ENCODE data around the gene JMJD4. TPM values are rescaled to one million over a fixed set of nuclear protein-coding genes. Genes with fewer than 3 reads are reported as not detected.

Gene JMJD4
- total and polyA plus RNA-seq, 9 of the 15 experiments (the other 6 are each of a cell fraction or from before 2014, with no cell fraction given), result 1.4 to 42.6 (median 29.2) TPM

DNA sequence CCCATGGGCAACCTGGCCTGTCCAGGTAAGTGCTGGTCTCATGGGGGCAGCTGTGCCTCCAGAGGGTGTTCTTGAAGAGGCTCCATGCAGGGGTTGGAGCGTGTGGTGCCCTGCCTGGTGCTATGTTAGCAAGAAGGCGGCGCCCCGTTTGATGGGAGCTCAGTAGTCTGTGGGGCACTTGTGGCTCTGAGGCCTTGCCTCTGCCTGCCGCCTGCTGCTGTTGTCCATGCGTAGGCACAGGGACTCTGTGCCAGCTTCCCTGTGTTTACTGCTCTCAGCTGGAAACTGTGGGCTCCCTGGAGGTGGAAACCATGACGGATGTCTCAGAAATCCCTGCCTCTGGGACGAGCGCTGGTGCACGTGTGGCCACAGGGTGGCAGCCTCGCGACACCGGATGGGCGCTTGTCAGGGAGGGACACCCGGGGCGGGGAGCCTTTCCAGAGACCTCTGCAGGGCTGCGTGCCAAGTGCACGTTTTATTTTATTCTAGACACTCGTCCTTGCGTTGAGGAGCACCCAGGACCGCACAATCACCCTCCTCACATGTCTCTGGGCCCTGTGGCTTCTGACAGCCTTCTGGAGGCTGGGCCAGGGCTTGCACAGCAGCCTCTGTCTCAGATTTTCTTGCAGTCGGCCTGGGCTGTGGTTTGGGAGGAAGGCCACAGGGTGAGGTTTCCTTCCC is 27.3 kb upstream of the JMJD4 start (continued):
- TF ChIP-seq, protein P1, sequence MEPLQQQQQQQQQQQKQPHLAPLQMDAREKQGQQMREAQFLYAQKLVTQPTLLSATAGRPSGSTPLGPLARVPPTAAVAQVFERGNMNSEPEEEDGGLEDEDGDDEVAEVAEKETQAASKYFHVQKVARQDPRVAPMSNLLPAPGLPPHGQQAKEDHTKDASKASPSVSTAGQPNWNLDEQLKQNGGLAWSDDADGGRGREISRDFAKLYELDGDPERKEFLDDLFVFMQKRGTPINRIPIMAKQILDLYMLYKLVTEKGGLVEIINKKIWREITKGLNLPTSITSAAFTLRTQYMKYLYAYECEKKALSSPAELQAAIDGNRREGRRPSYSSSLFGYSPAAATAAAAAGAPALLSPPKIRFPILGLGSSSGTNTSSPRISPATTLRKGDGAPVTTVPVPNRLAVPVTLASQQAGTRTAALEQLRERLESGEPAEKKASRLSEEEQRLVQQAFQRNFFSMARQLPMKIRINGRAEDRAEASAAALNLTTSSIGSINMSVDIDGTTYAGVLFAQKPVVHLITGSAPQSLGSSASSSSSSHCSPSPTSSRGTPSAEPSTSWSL (CRISPR knock-in tag; IDR thresholded peaks at IDR 0.05; ENCODE audit: borderline replicate concordance), result no peak
- TF ChIP-seq HDGF (IDR thresholded peaks at IDR 0.05) (no peak), SMARCA4 (IDR thresholded peaks at IDR 0.05) (no peak), KHSRP (IDR thresholded peaks at IDR 0.05) (no peak), MTA2 (IDR thresholded peaks at IDR 0.05; ENCODE audit: low read depth) (no peak), SPI1 (IDR thresholded peaks at IDR 0.05; ENCODE audit: borderline replicate concordance, low read depth, low read length) (no peak), RB1 (IDR thresholded peaks at IDR 0.05; ENCODE audit: low read depth) (peak; percentile 89), TFAM (CRISPR knock-in tag; conservative IDR thresholded peaks at IDR 0.05) (no peak), ZNF561 (CRISPR knock-in tag; conservative IDR thresholded peaks at IDR 0.05) (no peak), HDAC6 (IDR thresholded peaks at IDR 0.05; ENCODE audit: low read depth, low read length) (no peak), RBM34 (IDR thresholded peaks at IDR 0.05; ENCODE audit: borderline replicate concordance, insufficient read depth, low read length) (no peak), POLR2H (tag; IDR thresholded peaks at IDR 0.05; ENCODE audit: low read depth) (no peak), NR2C1 (IDR thresholded peaks at IDR 0.05) (no peak), NR2C1 (tag; IDR thresholded peaks at IDR 0.05) (no peak), ZNF79 (CRISPR knock-in tag; IDR thresholded peaks at IDR 0.05; ENCODE audit: low read depth) (no peak), HEY1 (CRISPR knock-in tag; IDR thresholded peaks at IDR 0.05; ENCODE audit: borderline replicate concordance) (no peak)
- TF ChIP-seq, protein P2, sequence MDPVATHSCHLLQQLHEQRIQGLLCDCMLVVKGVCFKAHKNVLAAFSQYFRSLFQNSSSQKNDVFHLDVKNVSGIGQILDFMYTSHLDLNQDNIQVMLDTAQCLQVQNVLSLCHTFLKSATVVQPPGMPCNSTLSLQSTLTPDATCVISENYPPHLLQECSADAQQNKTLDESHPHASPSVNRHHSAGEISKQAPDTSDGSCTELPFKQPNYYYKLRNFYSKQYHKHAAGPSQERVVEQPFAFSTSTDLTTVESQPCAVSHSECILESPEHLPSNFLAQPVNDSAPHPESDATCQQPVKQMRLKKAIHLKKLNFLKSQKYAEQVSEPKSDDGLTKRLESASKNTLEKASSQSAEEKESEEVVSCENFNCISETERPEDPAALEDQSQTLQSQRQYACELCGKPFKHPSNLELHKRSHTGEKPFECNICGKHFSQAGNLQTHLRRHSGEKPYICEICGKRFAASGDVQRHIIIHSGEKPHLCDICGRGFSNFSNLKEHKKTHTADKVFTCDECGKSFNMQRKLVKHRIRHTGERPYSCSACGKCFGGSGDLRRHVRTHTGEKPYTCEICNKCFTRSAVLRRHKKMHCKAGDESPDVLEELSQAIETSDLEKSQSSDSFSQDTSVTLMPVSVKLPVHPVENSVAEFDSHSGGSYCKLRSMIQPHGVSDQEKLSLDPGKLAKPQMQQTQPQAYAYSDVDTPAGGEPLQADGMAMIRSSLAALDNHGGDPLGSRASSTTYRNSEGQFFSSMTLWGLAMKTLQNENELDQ (CRISPR knock-in tag; IDR thresholded peaks at IDR 0.05; ENCODE audit: borderline replicate concordance), result no peak
- TF ChIP-seq, protein P3, sequence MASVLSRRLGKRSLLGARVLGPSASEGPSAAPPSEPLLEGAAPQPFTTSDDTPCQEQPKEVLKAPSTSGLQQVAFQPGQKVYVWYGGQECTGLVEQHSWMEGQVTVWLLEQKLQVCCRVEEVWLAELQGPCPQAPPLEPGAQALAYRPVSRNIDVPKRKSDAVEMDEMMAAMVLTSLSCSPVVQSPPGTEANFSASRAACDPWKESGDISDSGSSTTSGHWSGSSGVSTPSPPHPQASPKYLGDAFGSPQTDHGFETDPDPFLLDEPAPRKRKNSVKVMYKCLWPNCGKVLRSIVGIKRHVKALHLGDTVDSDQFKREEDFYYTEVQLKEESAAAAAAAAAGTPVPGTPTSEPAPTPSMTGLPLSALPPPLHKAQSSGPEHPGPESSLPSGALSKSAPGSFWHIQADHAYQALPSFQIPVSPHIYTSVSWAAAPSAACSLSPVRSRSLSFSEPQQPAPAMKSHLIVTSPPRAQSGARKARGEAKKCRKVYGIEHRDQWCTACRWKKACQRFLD (CRISPR knock-in tag; IDR thresholded peaks at IDR 0.05), result no peak
- TF ChIP-seq, protein P4, sequence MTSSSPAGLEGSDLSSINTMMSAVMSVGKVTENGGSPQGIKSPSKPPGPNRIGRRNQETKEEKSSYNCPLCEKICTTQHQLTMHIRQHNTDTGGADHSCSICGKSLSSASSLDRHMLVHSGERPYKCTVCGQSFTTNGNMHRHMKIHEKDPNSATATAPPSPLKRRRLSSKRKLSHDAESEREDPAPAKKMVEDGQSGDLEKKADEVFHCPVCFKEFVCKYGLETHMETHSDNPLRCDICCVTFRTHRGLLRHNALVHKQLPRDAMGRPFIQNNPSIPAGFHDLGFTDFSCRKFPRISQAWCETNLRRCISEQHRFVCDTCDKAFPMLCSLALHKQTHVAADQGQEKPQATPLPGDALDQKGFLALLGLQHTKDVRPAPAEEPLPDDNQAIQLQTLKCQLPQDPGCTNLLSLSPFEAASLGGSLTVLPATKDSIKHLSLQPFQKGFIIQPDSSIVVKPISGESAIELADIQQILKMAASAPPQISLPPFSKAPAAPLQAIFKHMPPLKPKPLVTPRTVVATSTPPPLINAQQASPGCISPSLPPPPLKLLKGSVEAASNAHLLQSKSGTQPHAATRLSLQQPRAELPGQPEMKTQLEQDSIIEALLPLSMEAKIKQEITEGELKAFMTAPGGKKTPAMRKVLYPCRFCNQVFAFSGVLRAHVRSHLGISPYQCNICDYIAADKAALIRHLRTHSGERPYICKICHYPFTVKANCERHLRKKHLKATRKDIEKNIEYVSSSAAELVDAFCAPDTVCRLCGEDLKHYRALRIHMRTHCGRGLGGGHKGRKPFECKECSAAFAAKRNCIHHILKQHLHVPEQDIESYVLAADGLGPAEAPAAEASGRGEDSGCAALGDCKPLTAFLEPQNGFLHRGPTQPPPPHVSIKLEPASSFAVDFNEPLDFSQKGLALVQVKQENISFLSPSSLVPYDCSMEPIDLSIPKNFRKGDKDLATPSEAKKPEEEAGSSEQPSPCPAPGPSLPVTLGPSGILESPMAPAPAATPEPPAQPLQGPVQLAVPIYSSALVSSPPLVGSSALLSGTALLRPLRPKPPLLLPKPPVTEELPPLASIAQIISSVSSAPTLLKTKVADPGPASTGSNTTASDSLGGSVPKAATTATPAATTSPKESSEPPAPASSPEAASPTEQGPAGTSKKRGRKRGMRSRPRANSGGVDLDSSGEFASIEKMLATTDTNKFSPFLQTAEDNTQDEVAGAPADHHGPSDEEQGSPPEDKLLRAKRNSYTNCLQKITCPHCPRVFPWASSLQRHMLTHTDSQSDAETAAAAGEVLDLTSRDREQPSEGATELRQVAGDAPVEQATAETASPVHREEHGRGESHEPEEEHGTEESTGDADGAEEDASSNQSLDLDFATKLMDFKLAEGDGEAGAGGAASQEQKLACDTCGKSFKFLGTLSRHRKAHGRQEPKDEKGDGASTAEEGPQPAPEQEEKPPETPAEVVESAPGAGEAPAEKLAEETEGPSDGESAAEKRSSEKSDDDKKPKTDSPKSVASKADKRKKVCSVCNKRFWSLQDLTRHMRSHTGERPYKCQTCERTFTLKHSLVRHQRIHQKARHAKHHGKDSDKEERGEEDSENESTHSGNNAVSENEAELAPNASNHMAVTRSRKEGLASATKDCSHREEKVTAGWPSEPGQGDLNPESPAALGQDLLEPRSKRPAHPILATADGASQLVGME (CRISPR knock-in tag; IDR thresholded peaks at IDR 0.05), result no peak
